HG03139 (cell line): ENCODE results near the gene RARB.

Experiments used
- ATAC-seq: cut with Tn5 transposase; IDR thresholded peaks from one replicate; pipeline ENCODE4 v1.9.1; 2021; ENCODE audit not compliant: unreplicated experiment

RARB gene

GRCh38 chr3:25542492-25543039, 114.5 kb downstream of the RARB start:
- no peak for ATAC-seq

- ATAC-seq, result no peak
Observed at GRCh38 chr3:25547103-25547502, 119.0 kb downstream of the RARB start.

- ATAC-seq, result no peak
Observed at GRCh38 chr3:25547943-25548674, 120.0 kb downstream of the RARB start.

- no peak for ATAC-seq
Observed at GRCh38 chr3:25548836-25549235, 120.8 kb downstream of the RARB start.

- no peak for ATAC-seq
Observed at GRCh38 chr3:25552251-25552650, 124.2 kb downstream of the RARB start.

GRCh38 chr3:25554376-25554775, 126.3 kb downstream of the RARB start:
- ATAC-seq, result no peak

GRCh38 chr3:25555695-25556437, 127.8 kb downstream of the RARB start:
- ATAC-seq, result no peak

- no peak for ATAC-seq
Observed at GRCh38 chr3:25556447-25556846, 128.4 kb downstream of the RARB start.

- no peak for ATAC-seq
Observed at GRCh38 chr3:25557694-25558093, 129.6 kb downstream of the RARB start.

- no peak for ATAC-seq
Observed at GRCh38 chr3:25558121-25558520, 130.1 kb downstream of the RARB start.

GRCh38 chr3:25558796-25559195, 130.7 kb downstream of the RARB start:
- ATAC-seq, result no peak

- no peak for ATAC-seq
Observed at GRCh38 chr3:25563601-25564000, 135.5 kb downstream of the RARB start.

GRCh38 chr3:25564075-25564474, 136.0 kb downstream of the RARB start:
- ATAC-seq, result no peak

- ATAC-seq, result no peak
Observed at GRCh38 chr3:25565807-25566206, 137.7 kb downstream of the RARB start.

GRCh38 chr3:25566358-25566920, 138.4 kb downstream of the RARB start:
- ATAC-seq, result no peak

GRCh38 chr3:25567388-25567787, 139.3 kb downstream of the RARB start:
- ATAC-seq, result no peak

GRCh38 chr3:25567806-25568524, 139.9 kb downstream of the RARB start:
- no peak for ATAC-seq

- no peak for ATAC-seq
Observed at GRCh38 chr3:25568525-25569078, 140.5 kb downstream of the RARB start.

- ATAC-seq, result no peak
Observed at GRCh38 chr3:25571285-25571684, 143.2 kb downstream of the RARB start.

- ATAC-seq, result no peak
Observed at GRCh38 chr3:25572336-25572735, 144.3 kb downstream of the RARB start.

- no peak for ATAC-seq
Observed at GRCh38 chr3:25572919-25573385, 144.9 kb downstream of the RARB start.
